Measurements from ENCODE around the gene TRAF3IP1.
"Not testable (repeated sequence)": the region's sequence is repeated elsewhere in the genome, so short reads cannot be mapped to it uniquely, and the experiment has no call there.

TRAF3IP1 gene

DNA sequence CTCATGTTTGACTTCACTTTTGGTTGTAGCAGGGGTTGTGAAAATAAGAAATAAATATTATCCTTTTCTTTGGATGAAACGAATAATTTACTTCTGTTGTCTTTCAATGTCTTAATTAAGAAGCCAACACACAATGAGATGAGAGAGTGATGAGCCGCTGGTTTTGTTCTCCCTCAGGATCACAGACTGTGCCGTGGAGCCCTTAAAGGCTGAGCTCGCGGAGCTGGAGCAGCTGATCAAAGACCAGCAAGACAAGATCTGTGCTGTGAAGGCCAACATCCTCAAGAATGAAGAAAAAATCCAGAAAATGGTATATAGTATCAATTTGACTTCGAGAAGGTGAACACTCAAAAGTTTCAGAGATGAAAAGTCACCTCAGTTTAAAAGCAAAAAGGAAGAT is 78.3 kb downstream of the TRAF3IP1 start:
- in situ Hi-C loops (cut with HindIII; ENCODE audit: low sequenced_read_pairs), result no loop called here
- H3K4me3 ChIP-seq (ENCODE audit: low read depth, low read length), result no peak overlapping the region
- no peak for DNase-seq (ENCODE audit: low read depth)
- TF ChIP-seq, protein P1, sequence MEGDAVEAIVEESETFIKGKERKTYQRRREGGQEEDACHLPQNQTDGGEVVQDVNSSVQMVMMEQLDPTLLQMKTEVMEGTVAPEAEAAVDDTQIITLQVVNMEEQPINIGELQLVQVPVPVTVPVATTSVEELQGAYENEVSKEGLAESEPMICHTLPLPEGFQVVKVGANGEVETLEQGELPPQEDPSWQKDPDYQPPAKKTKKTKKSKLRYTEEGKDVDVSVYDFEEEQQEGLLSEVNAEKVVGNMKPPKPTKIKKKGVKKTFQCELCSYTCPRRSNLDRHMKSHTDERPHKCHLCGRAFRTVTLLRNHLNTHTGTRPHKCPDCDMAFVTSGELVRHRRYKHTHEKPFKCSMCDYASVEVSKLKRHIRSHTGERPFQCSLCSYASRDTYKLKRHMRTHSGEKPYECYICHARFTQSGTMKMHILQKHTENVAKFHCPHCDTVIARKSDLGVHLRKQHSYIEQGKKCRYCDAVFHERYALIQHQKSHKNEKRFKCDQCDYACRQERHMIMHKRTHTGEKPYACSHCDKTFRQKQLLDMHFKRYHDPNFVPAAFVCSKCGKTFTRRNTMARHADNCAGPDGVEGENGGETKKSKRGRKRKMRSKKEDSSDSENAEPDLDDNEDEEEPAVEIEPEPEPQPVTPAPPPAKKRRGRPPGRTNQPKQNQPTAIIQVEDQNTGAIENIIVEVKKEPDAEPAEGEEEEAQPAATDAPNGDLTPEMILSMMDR (IDR thresholded peaks at IDR 0.05; ENCODE audit: low read depth, low read length, missing control alignments), result no peak

DNA sequence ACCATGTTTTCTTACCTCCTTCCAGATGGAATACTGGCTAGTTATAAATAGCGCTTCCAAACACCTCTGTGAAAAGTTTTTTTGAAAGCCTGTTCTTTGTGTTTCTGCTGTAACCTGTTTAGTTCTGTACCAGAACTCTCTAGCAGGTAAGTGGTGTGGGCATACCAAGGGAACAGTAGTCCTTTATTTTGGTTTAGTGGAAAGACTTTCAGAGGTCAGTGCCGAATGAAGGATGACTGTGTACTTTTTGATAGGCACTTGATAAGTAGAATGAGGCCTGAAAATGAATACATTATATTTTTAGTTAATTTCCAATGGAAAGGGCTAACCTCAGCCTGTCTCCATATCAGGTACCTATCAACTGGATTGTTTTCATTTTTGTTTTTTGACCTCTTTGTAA is 78.8 kb downstream of the TRAF3IP1 start:
- TF ChIP-seq, protein P1 (IDR thresholded peaks at IDR 0.05; ENCODE audit: low read depth, low read length, missing control alignments), result no peak
- DNase-seq (ENCODE audit: low read depth), result no peak
- H3K4me3 ChIP-seq (ENCODE audit: low read depth, low read length), result no peak overlapping the region
- in situ Hi-C loops (cut with HindIII; ENCODE audit: low sequenced_read_pairs), result no loop called here

DNA sequence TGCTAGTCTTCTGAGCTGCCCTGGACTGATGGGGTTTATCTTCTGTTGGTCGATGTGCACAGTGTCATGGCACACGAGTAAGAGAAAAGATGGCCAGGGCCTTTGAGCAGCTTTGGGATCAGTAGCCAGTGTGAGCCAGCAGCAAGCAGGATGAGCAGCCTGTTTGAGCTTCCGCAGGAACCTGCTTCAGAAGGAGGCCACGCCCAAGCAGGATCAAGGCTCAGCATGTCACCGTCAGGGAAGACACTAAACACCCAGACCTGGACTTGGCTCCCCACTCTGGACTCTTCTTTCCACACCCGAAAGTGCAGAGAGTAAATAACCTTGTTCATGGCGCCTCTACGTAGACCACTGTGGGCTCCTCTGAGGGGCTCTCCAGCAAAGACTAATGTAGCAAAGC is 81.2 kb downstream of the TRAF3IP1 start:
- no peak overlapping the region for H3K4me3 ChIP-seq (ENCODE audit: low read depth, low read length)
- in situ Hi-C loops (cut with HindIII; ENCODE audit: low sequenced_read_pairs), result no loop called here
- no peak for DNase-seq (ENCODE audit: low read depth)
- TF ChIP-seq, protein P1 (IDR thresholded peaks at IDR 0.05; ENCODE audit: low read depth, low read length, missing control alignments), result no peak

DNA sequence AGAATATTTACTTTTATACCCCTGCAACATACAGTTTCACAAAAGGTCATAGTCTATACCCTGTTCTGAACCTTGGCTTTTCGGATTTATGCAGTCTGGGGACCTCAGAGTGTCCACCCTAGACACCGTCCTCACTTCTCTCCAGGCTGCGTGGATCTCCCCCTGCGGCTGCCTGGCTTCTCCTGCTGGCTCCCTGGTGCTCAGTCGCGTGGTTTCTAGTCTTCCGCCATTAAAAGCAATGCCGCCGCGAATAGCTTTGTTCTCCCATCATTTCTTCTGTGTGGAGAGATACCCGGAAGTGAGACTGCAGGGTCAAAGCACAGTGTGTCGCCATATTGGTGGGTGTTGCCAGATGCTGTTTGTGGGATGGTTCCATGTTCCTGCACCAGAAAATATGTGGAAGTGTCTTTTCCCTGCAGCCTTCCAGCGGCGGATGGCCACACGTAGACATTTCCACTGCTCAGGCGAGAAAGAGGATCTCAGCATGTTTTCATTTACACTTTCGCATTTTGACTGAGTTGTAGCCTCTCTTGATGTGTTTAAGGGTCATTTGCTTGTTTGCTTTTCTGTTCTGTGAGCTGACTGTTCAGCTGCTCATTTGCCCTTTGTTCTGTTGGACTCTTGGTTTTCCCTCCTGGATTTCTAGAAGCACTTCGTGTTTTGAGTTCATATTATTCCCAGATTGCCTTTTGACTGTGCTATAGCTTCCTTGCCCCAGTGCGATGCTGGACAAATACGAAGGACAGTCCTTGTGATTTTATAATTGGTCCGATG is 83.5 kb downstream of the TRAF3IP1 start:
- TF ChIP-seq, protein P1 (IDR thresholded peaks at IDR 0.05; ENCODE audit: low read depth, low read length, missing control alignments), result no peak
- DNase-seq (ENCODE audit: low read depth), result no peak
- in situ Hi-C loops (cut with HindIII; ENCODE audit: low sequenced_read_pairs), result no loop called here
- H3K4me3 ChIP-seq (ENCODE audit: low read depth, low read length), result no peak overlapping the region

DNA sequence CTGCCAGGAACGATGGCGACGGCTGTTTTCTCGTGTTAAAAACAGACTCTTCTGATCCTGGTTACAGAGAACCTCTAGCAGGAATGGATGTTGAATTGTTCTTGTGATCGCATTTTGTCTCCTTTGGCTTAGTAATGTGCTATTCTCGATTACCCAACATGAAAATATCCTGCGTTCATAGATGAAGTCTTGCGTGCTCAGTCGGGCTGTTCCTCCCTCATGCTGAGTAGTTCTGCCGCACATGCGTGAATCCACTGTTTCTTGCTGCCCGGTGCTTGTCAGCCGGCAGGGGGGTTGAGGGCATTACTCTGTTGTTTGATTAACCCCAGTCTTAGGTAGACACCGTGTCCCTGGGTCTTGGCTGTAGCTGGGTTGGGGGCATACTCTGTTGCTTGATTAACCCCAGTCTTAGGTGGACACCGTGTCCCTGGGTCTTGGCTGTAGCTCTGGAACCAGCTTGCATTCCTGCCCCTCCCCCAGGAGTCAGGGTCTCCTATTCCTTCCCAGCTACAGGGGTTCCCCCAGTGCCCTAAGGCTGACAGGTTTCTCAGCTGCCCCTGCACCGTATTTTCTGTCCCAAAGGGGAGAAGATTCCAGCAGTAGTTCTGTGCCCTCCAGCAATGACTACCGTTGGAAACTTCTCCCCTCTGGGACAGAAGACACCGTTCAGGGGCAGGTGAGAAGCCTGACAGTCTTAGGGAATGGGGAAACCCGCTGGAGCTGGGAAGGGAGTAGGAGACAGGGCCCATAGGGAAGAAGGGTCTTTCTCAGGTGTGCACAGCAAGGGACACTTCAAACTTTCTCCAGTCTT is 84.3 kb downstream of the TRAF3IP1 start:
- no peak overlapping the region for H3K4me3 ChIP-seq (ENCODE audit: low read depth, low read length)
- TF ChIP-seq, protein P1 (IDR thresholded peaks at IDR 0.05; ENCODE audit: low read depth, low read length, missing control alignments), result no peak
- no peak for DNase-seq (ENCODE audit: low read depth)
- in situ Hi-C loops (cut with HindIII; ENCODE audit: low sequenced_read_pairs), result no loop called here

DNA sequence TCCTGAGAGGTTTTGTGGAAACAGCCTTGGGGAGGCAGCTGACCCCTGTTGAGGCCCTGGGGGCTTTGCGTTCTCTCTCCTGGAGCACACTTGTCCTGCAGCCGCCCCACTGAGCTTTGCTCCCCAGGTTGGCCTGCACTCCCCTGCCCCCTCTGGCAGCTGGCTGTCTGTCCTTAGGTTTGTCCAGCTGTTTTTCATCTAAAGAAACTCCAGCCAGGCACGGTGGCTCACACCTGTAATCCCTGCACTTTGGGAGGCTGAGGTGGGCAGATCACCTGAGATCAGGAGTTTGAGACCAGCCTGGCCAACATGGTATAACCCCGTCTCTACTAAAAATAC is 84.9 kb downstream of the TRAF3IP1 start:
- in situ Hi-C loops (cut with HindIII; ENCODE audit: low sequenced_read_pairs); H3K4me3 ChIP-seq (ENCODE audit: low read depth, low read length); DNase-seq (ENCODE audit: low read depth): not testable (repeated sequence)

All from astrocyte of the cerebellum (primary cell).